ENCODE results near the gene MAPKAP1. TPM values are rescaled to one million over a fixed set of nuclear protein-coding genes. Genes with fewer than 3 reads are reported as not detected.

Gene MAPKAP1
- total RNA-seq, 4 donors from 2014 or later, result 54.1 to 195 (median 61.9) TPM

DNA sequence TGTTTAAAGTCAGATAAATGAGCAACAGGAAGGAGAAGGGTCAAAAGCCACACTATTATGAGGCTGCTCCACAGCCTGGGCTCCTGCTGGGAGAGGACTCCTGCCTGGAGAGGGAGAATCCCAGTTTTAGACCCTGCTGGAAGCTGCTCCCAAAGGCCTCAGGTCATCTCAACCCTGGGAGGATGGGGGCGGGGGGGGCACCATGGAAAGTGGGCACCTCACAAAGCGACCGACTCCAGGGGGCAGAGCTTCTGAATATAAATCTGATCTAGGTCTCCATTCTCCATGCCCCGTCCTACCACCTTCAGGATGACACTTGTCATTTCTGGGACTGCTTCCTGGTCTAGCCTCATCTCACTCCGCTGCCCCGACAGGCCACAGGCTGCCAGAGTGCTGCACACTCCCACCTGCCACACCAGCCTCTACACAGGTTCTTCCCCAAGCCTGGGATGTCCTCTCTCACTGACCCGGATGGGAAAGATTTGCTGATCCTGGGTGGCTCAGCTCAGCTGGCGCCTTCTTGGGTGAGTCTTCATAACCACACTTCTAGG, 262.0 kb downstream of the MAPKAP1 start:
- Histone ChIP-seq H3K27me3 (no peaks in the 10 kb centered on the region), H3K4me1 (no peaks in the 10 kb centered on the region), H3K9me3 (no peaks in the 10 kb centered on the region), H3K4me3 (no peak overlapping the region), H3K36me3 (no peaks in the 10 kb centered on the region), H3K27ac (no peak overlapping the region)
- intact Hi-C loops (cut with DNase I; ENCODE audit: low total_unique reads), result no loop called here
- no peak for DNase-seq
- no peak for TF ChIP-seq CTCF (IDR thresholded peaks at IDR 0.05)
- no peak for TF ChIP-seq POLR2A (IDR thresholded peaks at IDR 0.05)

- no peaks in the 10 kb centered on the region for H3K27me3 ChIP-seq
- intact Hi-C loops (cut with DNase I; ENCODE audit: low total_unique reads), result no loop called here
- no peak for DNase-seq
- no peak overlapping the region for H3K27ac ChIP-seq
- no peaks in the 10 kb centered on the region for H3K9me3 ChIP-seq
- no peak overlapping the region for H3K4me3 ChIP-seq
- H3K4me1 ChIP-seq, result no peaks in the 10 kb centered on the region
- H3K36me3 ChIP-seq, result no peaks in the 10 kb centered on the region
- TF ChIP-seq POLR2A (IDR thresholded peaks at IDR 0.05) (no peak), CTCF (IDR thresholded peaks at IDR 0.05) (no peak)
Observed at GRCh38 chr9:125444166-125444565, 262.8 kb downstream of the MAPKAP1 start.

DNA sequence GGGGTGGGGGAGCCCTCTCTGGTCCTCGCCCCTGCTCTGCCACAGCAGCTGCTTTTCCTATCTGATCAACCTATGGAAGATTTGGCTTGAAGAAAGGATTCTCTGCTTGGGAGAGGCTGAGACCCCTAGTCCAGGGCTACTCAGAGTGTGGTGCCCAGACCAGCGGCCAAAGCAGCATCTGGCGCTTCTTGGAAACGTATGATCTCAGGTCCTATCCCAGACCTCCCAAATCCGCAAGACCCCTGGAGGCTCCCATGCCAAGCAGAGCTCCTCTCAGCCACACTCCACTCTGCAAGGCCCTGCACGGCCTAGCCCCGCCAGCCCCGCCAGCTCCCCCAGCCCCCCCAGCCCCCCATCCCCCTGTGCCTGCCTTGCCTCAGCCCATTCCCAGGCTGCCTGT, 263.6 kb downstream of the MAPKAP1 start:
- intact Hi-C loops (cut with DNase I; ENCODE audit: low total_unique reads), result no loop called here
- DNase-seq, result no peak
- Histone ChIP-seq H3K9me3 (no peaks in the 10 kb centered on the region), H3K4me3 (no peak overlapping the region), H3K27ac (no peak overlapping the region), H3K27me3 (no peaks in the 10 kb centered on the region), H3K36me3 (no peaks in the 10 kb centered on the region), H3K4me1 (no peaks in the 10 kb centered on the region)
- no peak for TF ChIP-seq POLR2A (IDR thresholded peaks at IDR 0.05)
- no peak for TF ChIP-seq CTCF (IDR thresholded peaks at IDR 0.05)

DNA sequence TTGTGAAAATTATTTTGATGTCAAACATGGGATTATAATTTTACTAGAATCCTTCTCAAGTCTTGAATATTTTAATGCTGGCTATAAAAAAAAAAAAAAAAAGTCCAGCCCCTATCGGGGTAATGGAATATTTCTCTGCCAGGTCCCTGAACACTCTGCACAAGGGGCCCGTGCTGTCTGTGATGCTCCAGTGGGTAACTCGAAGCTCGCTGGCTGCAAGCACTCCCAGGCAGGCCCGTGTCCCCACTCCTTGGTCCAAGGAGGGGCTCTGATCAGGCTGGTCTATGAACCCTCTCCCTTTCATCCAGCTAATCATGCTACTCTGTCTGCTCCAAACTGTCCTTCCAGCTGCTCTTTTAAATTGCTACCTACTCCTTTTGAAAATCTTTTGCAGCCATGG, 264.6 kb downstream of the MAPKAP1 start:
- TF ChIP-seq CTCF (IDR thresholded peaks at IDR 0.05), result no peak
- TF ChIP-seq POLR2A (IDR thresholded peaks at IDR 0.05), result no peak
- intact Hi-C loops (cut with DNase I; ENCODE audit: low total_unique reads), result no loop called here
- DNase-seq, result no peak
- H3K36me3 ChIP-seq, result no peaks in the 10 kb centered on the region
- H3K4me1 ChIP-seq, result no peaks in the 10 kb centered on the region
- no peak overlapping the region for H3K27ac ChIP-seq
- H3K27me3 ChIP-seq, result no peaks in the 10 kb centered on the region
- no peak overlapping the region for H3K4me3 ChIP-seq
- no peaks in the 10 kb centered on the region for H3K9me3 ChIP-seq

DNA sequence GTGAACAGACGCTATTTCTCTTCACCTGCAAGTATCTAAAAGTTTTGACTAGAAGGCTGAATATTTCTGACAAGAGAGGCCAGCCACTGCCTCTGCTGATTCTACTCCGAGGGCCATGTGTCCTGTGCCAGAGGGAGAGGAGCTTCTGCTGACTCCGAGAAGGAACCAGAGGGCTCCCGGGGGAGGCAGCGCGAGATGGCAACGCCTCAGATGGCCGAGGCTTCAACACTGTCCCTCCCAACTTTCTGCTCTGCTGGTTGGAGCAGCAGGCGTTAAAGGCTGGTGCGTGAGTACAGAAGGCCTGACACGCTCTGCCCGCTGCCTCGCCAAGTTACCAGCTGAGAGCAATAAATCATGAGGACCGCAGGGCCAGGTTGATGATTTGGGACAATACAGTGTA, 266.6 kb downstream of the MAPKAP1 start:
- no peaks in the 10 kb centered on the region for H3K27me3 ChIP-seq
- intact Hi-C loops (cut with DNase I; ENCODE audit: low total_unique reads), result no loop called here
- H3K36me3 ChIP-seq, result no peaks in the 10 kb centered on the region

More for the DNA sequence above, 266.6 kb downstream of the MAPKAP1 start:
- Histone ChIP-seq H3K4me3 (no peak overlapping the region), H3K27ac (no peak overlapping the region), H3K9me3 (no peaks in the 10 kb centered on the region), H3K4me1 (no peaks in the 10 kb centered on the region)
- no peak for DNase-seq
- TF ChIP-seq POLR2A (IDR thresholded peaks at IDR 0.05) (no peak), CTCF (IDR thresholded peaks at IDR 0.05) (no peak)
